ENCODE measurements around the gene CD68.

- TF ChIP-seq CTCF (IDR thresholded peaks at IDR 0.05), result peak in 3 of 4 donors; percentile 21 to 32 (median 23)
- TF ChIP-seq POLR2A (IDR thresholded peaks at IDR 0.05), result no peak
Observed at GRCh38 chr17:7586673-7587419, 7.4 kb downstream of the CD68 start.
